Muscle layer of colon (tissue), 2 donors: Measurements from ENCODE around the gene SMIM35.

Experiments used
- H3K27ac ChIP-seq: one replicate; pipeline ENCODE4 v1.7.0; 2013; ENCODE audit warnings: low read depth, mild to moderate bottlenecking, low read length, moderate library complexity
- H3K27me3 ChIP-seq, 2 donors: one replicate each; pipeline ENCODE4 v1.7.0; 2013; ENCODE audit warnings: low read length in 2 of 2, mild to moderate bottlenecking in 2 of 2; ENCODE audit not compliant: insufficient read depth in 2 of 2, control insufficient read depth in 1 of 2
- H3K36me3 ChIP-seq: one replicate; pipeline ENCODE4 v1.7.0; 2013; ENCODE audit warnings: mild to moderate bottlenecking, low read length; ENCODE audit not compliant: insufficient read depth
- H3K4me1 ChIP-seq: one replicate; pipeline ENCODE4 v1.7.0; 2013; ENCODE audit warnings: mild to moderate bottlenecking, low read length; ENCODE audit not compliant: insufficient read depth
- H3K4me3 ChIP-seq, 2 donors: one replicate each; pipeline ENCODE4 v1.7.0; 2013; ENCODE audit warnings: low read length in 2 of 2, low read depth in 1 of 2, mild to moderate bottlenecking in 1 of 2, moderate library complexity in 1 of 2
- H3K9ac ChIP-seq: one replicate; pipeline ENCODE4 v1.7.0; 2013; ENCODE audit warnings: low read length
- H3K9me3 ChIP-seq: one replicate; pipeline ENCODE4 v1.7.0; 2013; ENCODE audit warnings: mild to moderate bottlenecking, low read length
- donor health status: abdominal sarcoma.
- donor health status: Adenocarcinoma of cecum.

The SMIM35 gene

DNA sequence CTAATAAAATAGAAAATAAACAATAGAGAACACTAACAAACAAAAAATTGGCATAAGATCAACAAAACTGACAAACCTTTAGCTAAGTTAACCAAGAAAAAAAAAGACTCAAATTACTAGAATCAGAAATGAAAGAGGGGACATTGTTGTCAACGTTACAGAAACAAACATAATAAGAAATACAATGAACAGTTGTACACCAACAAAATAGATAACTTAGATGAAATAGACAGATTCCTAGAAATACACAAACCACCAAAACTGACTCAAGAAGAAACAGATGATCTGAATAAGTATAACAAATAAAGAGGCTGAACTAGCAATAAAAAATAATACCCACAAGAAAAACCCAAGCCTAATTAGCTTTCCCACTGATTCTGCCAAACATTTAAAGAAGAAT is 44.6 kb downstream of the SMIM35 start:
- Histone ChIP-seq H3K9ac (no peak overlapping the region), H3K36me3 (no peaks in the 10 kb centered on the region), H3K9me3 (no peaks in the 10 kb centered on the region), H3K4me1 (no peaks in the 10 kb centered on the region), H3K27me3 (no peaks in the 10 kb centered on the region), H3K27ac (no peak overlapping the region), H3K4me3 (no peak overlapping the region)

- H3K9ac ChIP-seq, result no peak overlapping the region
- no peak overlapping the region for H3K4me3 ChIP-seq
- no peaks in the 10 kb centered on the region for H3K27me3 ChIP-seq
- no peak overlapping the region for H3K27ac ChIP-seq
- no peaks in the 10 kb centered on the region for H3K4me1 ChIP-seq
- H3K9me3 ChIP-seq, result no peaks in the 10 kb centered on the region
- H3K36me3 ChIP-seq, result no peaks in the 10 kb centered on the region
Measured at GRCh38 chr11:118033443-118033842, 53.3 kb downstream of the SMIM35 start.

DNA sequence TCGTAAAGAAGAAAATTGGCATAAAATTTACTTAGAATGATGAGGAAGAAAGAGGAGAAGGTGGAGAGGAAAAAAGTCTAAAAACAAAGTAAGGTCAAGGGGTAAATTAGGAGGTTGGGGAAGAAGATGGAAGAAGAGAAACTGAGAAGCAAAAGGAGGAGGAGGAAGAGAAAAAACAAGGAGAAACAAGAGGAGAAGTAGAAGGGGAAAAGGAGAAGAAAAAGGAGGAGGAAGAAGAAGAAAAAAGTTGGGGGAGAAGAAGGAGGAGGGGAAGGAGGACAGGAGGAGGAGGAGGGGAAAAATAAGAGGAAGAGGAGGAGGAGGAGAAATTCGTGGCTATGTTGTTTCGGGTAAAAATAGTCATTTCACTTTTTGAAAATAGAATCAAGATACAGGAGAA is 58.1 kb downstream of the SMIM35 start:
- H3K9me3 ChIP-seq, result no peaks in the 10 kb centered on the region
- no peak overlapping the region for H3K27ac ChIP-seq
- H3K4me1 ChIP-seq, result no peaks in the 10 kb centered on the region
- no peaks in the 10 kb centered on the region for H3K36me3 ChIP-seq
- H3K9ac ChIP-seq, result no peak overlapping the region
- H3K4me3 ChIP-seq, result no peak overlapping the region
- H3K27me3 ChIP-seq, result no peaks in the 10 kb centered on the region

GRCh38 chr11:118027694-118028093 is 59.1 kb downstream of the SMIM35 start:
- Histone ChIP-seq H3K4me1 (no peaks in the 10 kb centered on the region), H3K36me3 (no peaks in the 10 kb centered on the region), H3K9me3 (no peaks in the 10 kb centered on the region)

GRCh38 chr11:118021146-118021545 is 65.6 kb downstream of the SMIM35 start:
- Histone ChIP-seq H3K4me1 (no peaks in the 10 kb centered on the region), H3K36me3 (no peaks in the 10 kb centered on the region), H3K27ac (no peak overlapping the region), H3K9ac (no peak overlapping the region), H3K4me3 (no peak overlapping the region), H3K9me3 (no peaks in the 10 kb centered on the region), H3K27me3 (no peaks in the 10 kb centered on the region)

More at GRCh38 chr11:118027694-118028093, 59.1 kb downstream of the SMIM35 start:
- Histone ChIP-seq H3K4me3 (no peak overlapping the region), H3K27me3 (no peaks in the 10 kb centered on the region), H3K9ac (no peak overlapping the region), H3K27ac (no peak overlapping the region)

GRCh38 chr11:118018401-118018800 is 68.4 kb downstream of the SMIM35 start:
- Histone ChIP-seq H3K27me3 (no peaks in the 10 kb centered on the region), H3K4me1 (no peaks in the 10 kb centered on the region), H3K9ac (no peak overlapping the region), H3K27ac (no peak overlapping the region), H3K9me3 (no peaks in the 10 kb centered on the region), H3K36me3 (no peaks in the 10 kb centered on the region), H3K4me3 (no peak overlapping the region)

DNA sequence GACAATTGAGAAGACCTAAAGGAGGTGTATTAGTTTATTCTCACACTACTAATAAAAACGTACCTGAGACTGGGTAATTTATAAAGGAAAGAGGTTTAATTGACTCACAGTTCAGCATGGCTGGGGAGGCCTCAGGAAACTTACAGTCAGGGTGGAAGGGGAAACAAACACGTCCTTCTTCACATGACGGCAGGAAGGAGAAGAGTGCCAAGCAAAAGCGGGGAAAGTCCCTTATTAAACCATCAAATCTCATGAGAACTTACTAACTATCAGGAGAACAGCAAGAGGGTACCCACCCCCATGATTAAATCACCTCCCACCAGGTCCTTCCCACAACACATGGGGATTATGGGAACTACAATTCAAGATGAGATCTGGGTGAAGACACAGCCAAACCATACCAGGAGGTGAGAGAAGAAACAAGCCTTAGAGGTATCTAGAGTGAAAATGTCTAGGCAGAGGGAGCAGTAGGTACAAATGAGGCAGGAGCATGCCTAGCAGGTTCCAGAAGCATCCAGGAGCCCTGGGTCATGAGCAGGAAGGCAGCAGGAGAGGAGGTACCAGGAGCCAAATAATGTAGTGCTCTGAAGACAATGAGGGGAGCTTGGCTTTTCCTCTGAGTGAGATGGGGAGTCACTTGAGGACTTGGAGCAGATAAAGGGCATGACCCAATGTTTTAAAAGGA is 69.0 kb downstream of the SMIM35 start:
- no peaks in the 10 kb centered on the region for H3K36me3 ChIP-seq
- H3K4me1 ChIP-seq, result no peaks in the 10 kb centered on the region
- no peaks in the 10 kb centered on the region for H3K9me3 ChIP-seq
- H3K27me3 ChIP-seq, result no peaks in the 10 kb centered on the region
- no peak overlapping the region for H3K4me3 ChIP-seq
- H3K27ac ChIP-seq, result no peak overlapping the region
- no peak overlapping the region for H3K9ac ChIP-seq

- Histone ChIP-seq H3K27ac (no peak overlapping the region), H3K4me3 (no peak overlapping the region), H3K36me3 (no peaks in the 10 kb centered on the region), H3K27me3 (no peaks in the 10 kb centered on the region), H3K9me3 (no peaks in the 10 kb centered on the region), H3K9ac (no peak overlapping the region), H3K4me1 (no peaks in the 10 kb centered on the region)
Measured at GRCh38 chr11:118017111-118017510, 69.7 kb downstream of the SMIM35 start.

DNA sequence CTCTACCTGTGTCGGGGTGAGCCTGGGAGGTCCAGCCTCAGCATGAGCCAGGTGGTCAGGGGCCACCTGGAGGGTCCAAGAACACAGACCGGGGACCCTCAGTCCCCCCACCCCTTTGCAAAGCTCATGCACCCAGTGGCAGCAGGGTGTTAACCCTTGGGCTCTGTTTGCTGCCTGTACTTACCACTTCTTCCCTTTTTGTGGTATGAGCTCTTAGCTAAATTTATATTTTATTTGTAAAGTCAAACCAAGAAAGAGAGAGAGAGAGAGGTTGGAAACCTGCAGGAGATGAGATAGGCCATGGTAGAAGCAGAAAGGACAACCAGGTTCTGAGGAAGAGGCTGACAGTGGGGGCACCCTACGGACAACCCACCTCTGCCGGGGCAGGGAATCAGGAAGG is 70.7 kb downstream of the SMIM35 start:
- no peaks in the 10 kb centered on the region for H3K36me3 ChIP-seq
- H3K9me3 ChIP-seq, result no peaks in the 10 kb centered on the region
- H3K27ac ChIP-seq, result no peak overlapping the region
- H3K4me1 ChIP-seq, result no peaks in the 10 kb centered on the region
- no peak overlapping the region for H3K4me3 ChIP-seq
- H3K9ac ChIP-seq, result no peak overlapping the region
- no peaks in the 10 kb centered on the region for H3K27me3 ChIP-seq

GRCh38 chr11:118015385-118015841 is 71.3 kb downstream of the SMIM35 start:
- Histone ChIP-seq H3K9ac (no peak overlapping the region), H3K27me3 (no peaks in the 10 kb centered on the region), H3K27ac (no peak overlapping the region), H3K9me3 (no peaks in the 10 kb centered on the region), H3K4me3 (no peak overlapping the region), H3K36me3 (no peaks in the 10 kb centered on the region), H3K4me1 (no peaks in the 10 kb centered on the region)

- H3K4me3 ChIP-seq, result no peak overlapping the region
- H3K27ac ChIP-seq, result no peak overlapping the region
- no peaks in the 10 kb centered on the region for H3K27me3 ChIP-seq
- no peaks in the 10 kb centered on the region for H3K36me3 ChIP-seq
- no peaks in the 10 kb centered on the region for H3K4me1 ChIP-seq
- no peak overlapping the region for H3K9ac ChIP-seq
- H3K9me3 ChIP-seq, result no peaks in the 10 kb centered on the region
Measured at GRCh38 chr11:118014022-118014421, 72.7 kb downstream of the SMIM35 start.

DNA sequence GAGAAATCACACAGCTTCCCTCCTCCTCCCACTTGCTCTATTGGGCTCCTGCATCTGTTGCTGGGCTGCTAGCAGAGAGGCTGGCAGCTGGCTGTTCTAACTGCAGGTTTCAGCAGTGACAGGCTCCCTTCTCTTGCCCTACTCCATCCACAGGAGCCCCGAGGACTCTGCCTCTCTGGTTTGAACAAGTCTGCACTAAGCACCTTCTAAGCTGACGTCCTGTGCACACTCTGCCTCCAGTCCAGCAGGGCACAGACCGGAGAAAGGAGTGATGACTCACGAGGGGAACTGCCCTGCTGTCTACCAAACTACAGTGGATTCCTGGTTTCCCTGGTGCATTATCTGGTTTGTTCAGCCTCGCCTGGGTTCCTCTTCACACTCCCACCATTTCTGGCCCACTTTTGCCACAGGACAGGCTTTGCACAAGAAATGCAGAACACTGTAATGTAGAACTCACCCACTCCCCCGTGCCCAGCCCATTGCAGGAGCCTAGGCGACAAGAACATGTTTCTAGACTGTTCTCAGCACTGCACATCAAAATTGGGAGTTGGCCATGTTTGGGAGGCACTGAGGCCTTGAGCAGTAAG is 74.6 kb downstream of the SMIM35 start:
- no peaks in the 10 kb centered on the region for H3K36me3 ChIP-seq
- H3K27me3 ChIP-seq, result no peaks in the 10 kb centered on the region
- no peak overlapping the region for H3K9ac ChIP-seq
- no peak overlapping the region for H3K27ac ChIP-seq
- H3K4me3 ChIP-seq, result no peak overlapping the region
- no peaks in the 10 kb centered on the region for H3K4me1 ChIP-seq
- H3K9me3 ChIP-seq, result no peaks in the 10 kb centered on the region
